GDM1 (cell line): ENCODE results near the gene PON2.
"Not testable (repeated sequence)": the region's sequence is repeated elsewhere in the genome, so short reads cannot be mapped to it uniquely, and the experiment has no call there.

ENCODE experiments used
- DNase-seq: peaks from one replicate; lab custom pipeline; 2025; lab: John Stamatoyannopoulos, UW

PON2 gene

DNA sequence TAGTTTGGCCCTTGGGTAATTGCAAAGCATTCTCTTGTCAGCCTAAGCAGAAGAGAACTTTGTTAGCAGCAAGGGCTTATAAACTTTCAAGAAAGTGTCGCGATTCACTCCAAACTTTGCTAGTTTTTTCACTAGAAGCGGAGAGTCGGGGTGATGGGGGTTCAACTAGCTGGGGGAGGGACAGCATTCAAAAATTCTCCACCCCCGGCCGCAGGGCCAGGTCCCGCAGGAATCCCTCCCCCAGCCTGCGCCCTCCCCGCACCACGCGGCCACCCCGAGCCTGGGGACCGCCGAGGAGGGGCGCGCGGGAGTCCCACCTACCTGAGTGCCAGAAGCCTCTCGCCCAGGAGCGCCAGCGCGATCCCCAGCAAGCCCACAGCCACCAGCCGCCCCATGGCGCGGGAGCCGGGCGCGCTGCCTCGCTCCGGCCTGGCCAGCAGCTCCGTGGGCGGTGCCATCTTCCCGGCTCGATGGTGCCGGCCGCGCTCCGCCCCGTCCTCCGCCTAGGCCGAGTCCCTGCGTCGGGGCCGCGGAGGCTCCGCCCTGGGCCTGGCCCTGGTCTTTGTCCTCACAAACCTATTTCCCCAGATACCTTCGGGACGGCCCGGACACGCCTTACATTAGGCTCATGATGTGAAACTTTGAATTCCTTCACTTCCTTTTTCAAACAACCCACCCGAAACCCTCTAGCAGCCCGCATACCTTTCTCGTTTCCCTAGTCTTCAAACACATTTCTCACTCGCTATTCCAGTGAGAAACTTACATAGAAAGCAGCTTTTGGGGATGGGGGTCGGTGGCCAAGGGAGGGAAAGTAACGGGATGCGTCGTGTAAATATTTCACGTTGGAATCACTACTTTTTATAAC is at the start of gene PON2:
Gene PON2, minus strand, starts transcription at position 472 of the 865 bp plus-strand sequence. Its CDS starts 77 bp downstream, at position 395.
- DNase-seq = peak; percentile 61

DNA sequence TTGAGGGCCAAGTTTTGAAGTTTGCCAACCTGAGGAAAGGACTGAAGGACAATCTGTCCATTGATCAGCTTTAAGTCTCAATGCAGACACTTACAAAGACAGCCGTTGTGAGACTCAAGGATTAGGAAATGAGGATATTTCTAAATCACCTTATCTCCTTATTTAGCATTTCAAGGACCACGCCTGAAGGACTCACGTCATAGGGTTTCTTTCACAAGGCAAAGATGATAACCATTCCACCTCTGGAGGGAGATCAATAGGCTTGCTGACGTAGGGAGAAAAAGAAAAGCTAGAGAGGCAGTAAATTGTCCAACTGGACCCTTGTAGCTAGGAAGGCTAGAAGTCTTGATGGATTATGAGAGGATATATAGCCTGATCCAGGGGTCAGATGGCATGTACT is 47.6 kb upstream of the PON2 start:
- DNase-seq = no peak

DNA sequence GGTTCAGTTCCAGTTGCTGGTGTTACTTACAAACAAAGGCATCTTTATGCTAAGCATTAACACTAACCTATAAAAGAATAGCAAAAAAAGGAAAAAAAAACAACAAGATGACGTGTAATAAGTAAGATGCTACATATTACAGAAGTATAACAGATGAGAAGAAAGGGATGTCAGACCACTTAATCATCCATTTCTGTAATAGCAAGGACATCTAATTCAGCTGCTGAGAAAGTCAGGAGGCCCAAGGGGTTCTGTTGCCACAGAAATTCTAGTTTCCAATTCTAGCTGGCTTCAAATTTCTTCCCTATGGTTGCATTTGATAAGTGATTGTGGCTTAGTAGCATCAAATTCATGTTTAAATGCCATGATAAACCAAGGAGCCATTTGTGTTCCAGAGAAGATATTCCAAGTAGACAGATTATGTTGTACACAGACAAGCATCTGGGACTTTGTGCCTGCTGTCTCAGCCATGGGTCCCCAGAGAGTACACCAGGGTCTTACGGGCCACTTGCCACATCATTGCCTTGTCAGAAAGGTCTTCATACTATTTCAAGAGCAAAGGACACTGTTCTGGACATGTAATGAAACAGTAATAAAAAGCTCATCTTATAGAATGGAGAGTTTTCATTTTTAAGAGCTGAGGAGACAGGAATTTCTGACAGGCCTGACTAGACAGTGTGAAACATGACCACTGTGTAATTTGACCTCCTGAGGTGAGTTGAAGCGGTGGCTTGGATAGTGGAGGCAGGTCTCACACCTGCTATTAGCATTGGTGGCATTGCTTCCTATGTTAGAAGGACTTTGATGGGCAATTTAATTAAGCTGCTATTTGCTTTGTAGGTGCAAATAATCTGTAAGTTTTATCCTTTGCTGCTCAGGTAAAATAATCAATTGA is 46.7 kb upstream of the PON2 start:
- no peak for DNase-seq

DNA sequence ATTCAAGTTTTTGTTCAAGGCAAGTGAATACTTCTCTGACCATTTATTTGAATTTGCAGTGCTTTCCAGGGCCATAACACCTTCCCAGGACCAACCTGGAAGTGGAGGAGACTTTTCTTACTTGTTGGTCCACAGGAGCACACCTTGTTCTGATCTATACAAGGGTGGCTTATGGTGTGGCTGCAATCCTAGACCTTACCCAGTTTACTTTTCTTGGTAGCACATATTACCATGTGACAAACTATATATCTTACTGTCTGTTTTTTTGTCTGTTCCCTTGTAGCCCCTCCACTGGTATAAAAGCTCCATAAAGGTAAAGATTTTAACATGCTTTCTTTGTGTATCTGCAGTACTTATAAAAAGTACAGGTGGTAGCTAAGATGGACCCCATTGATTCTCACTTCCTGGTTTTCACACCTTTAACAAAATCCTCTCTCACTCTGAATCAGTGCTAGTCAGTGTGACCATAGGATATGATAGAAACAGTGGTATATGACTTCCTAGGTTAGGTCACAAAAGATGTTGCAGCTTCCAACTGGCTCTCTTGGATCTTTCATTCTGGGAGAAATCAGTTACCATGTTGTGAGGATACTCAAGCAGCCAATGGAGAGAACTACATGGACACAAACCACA is 45.3 kb upstream of the PON2 start:
- DNase-seq = no peak

DNA sequence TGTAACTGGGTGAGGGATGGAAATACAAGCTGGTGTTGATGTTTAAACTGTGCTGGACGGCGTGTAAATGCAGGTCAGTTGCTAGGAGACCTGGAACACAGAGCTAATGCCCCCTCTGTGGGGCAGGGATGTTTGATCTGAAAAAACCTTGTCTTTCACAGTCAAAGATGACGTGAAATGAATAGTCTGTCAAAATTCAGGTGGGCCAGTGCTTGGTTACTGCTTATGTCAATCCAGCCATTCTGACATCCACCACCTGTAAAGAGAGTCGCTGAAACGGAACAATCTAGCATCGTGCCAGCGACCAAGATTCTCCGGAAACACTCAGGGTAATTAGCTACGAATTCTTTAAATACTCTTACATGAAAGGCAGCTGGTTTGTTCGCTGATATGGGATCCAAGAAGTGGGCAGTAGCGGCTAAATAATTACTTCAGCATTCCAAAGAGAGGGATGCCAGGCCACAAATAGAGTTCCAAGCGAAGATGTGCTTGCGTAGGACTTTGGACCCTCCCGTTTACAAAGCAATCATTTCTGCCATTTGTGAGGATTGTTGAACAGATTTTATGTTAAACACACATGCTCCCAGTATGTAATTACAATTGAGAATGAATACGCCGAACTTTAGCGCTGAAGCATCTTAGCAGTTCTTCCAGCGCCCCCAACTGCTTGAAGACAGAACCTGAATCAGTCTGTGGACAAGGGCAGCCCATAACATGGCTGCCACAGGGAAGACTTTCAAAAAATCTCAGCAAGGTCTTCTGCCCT is 43.6 kb upstream of the PON2 start:
- no peak for DNase-seq

DNA sequence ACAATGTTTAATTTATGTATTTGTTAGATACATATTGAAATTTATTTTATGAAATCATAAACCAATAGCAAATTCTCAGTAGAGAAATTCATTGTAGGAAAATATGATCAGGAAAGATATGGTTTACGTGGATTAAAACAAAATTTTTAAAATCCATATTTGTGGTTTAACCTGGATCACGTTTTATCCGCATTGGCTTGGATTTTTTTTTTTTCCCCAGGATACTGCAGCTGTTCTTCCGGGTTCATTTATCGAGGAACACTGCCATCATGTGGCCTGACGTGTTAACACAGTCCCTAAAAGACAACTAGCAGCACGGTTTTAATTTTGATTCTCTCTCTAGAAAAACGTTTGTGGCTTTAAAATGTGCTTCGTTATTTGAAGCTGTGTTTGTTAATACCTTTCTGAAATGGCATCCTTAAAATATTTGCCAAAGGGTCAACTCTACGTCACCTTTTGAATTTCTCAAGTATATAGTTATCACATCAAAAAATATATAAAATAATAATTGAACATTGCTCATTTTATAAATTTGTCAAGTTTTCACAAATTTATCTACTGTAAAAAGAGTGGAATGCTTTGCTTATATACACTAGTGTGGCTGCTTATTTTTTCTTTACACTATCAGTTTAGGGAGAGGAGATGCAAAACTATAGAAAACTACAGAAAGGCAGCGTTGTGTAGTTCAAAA is 42.2 kb upstream of the PON2 start:
- peak; percentile 3 for DNase-seq

DNA sequence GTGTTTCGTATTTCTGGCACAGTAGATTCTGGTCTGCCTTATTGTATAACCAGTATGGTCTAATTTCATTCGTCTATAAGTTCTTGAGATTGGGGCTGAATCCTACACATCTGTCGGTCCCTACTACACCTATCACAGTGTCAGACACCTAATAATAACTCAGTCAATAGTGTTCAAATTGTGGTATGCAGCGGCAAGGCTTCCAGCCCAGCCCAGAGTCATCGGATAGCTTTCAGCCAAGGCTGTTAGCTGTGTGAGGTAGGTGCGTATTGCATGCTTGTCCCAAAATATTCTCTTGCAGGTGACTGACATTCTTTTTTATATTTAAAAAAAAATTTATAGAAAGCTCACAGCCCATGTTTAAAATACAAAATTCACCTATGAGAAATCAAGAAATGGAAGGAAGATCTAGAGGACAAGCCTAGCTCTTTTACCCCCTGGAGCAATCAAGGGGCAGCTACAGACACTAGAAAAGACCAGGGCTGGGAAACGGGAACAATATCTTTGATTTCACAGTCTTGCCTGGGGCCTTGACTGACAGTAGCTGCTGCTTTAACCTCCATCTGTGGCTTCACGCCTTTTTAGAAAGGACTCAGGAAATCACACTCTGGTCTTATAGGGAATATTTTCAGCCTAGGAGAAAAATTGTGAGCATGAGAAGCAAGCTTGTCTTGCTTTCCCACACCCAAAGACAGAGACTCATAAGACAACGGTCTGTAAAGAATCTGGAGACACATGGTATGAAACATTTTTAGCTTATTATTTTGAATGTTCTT is 41.4 kb upstream of the PON2 start:
- DNase-seq = no peak

DNA sequence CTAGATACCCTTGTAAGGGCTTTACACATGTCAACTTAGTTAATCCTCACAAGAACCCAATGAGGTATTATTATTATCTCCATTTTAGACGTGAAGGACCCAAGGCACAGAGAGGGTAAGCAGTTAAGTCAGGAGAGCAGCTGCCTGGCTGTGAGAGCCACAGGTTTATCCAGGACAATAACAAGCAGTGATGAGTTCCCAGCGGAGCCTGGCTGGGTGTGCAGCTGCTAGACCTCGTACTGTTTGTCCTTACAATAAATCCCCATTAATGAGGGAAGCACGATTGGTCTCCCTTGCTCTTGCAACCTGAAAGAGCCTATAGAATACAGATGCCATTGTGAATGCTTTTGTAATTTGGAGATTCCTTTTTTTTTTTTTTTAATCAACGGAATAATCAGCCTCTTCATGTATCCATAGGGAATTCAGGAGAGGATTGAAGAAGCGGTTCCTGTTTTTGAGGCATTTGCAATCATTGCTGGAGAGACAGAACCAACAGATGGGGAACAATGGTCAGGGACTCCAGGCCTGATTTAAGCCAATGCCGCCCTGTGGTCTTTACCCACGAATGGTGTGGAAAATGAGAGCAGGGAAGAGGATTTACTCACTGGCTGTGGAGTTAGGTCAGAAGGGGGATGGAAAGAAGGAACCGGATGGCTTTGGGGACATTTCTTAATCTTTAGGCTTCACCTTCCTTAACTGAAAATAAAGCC is 38.6 kb upstream of the PON2 start:
- no peak for DNase-seq

DNA sequence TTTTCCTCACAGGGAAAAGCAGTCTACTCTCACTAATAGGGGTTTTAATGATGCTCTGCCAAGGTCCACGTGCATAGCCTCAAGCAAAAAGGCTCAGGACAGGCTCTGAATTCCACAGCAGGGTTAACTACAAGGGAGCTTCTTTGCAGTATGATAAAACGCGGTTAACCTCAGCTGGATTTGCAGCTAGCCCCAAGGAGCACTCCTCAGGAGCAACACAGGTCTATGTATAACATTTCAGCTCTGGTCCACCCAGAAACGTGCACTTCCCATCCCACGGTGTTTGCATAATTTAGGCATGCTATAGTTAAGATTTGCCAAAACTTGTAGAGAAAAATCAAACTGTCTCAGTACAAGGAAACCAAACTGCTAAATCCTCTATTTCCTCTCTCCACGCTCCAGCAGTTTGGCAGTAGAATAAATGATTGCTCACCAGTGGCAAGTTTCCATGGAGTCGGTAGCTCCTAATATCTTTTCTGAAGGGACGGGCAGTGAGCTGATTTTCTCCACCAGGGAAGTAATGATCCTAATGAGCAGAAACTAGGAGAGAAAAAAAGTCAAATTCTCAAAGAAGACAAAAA is 37.8 kb upstream of the PON2 start:
- no peak for DNase-seq

DNA sequence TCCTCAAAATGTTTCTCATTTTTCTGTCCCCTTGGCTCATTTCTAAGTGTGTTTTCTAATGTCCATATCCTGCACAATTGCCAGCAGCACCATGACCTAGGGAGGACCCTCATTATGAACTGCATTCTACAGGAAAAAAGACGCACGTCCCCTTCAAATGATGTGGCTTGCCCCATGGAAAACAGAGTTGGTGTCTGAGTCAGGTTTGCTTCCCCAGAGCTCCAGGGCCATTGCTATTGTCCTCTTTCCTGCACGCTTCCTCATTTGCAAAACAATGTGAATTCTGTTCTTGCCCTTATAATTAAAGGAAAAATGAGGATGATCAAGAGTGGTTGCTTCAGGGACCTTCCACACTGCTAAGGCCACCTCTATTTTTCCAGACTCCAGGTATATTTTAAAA is 36.2 kb upstream of the PON2 start:
- DNase-seq = no peak

DNA sequence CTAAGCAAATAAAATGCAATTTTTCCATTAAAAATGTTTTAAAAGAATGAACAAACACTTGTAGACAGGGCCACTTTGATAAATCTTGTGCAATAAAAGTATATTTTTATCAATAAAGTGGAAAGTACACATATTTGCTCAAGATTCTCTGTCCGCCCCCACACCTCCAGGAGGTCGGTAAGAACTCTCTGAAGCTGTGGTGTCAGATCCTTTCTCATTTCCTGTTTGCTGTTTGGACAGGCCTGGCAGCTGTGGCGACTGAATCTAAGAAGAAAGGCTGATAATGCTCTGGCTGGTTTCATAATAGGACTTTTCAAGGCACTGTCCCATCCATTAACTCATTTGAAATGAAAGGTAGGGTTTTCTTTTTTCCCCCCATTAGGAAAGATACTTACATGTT is 35.6 kb upstream of the PON2 start:
- DNase-seq = no peak

DNA sequence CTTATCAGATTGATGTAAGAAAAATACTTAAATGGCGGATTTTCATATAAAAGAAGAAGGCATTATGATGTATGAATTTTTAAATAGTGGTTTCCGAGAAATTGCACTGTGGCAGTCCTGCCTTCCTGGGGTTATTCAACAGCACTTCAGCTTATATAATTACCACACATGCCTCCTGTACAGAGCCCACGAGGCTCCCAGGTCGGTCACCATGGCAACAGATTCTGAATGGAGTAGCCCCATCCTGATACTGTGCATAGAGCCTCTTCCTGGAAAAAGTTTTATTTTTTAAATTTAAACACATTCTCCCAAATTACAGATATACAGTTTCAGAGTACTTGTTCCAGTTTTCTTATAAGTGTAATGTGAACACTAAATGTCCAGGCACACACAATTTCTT is 35.0 kb upstream of the PON2 start:
- DNase-seq = no peak

DNA sequence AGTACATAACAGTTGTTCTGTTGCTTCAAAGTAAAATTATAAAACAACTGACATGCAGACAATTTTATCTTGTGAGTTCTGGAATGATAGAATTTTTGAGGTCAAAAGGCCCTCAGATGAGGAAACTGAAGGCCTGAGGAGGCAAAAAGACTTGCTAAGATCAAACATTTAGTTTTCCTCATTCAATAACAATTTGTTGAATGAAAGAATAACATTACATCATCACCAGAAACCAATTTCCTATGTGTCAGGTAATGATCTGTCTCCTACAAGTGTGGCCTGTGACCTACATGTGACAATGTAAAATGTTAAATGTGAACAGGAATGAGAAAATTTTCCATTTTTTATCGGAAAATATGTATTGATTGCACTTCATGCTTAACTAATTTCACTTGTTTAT is 34.4 kb upstream of the PON2 start:
- no peak for DNase-seq

DNA sequence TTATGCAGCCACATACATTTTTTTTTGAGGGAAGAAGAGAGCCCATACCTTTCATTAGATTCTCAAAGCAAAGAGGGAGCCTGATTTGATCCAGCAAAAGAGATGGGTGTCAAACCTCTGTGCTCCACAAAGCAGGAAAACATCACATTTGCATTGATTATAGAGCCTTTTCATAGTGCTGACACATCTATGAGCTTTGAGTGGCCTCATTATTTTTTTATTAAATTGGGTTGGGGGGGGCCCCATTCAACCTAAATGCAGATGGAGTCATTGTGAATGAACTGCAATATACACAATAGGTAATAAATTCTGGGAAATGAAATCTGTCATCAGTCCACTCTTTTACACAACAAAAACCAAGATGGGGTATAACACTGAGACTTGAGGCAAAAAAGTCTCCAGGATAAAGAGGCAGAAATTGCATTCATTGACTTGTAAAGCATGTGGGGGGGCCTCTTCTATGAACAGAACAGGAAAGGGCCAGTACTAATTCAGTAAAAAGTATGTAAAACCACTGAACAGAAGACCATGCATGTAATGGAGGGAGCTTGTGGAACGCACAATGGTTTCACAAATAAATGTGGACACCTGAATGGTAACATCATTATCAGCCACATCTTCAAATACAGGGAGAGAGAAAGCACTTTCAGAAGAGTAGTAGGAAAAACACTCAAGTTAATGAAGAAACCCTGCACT is 33.2 kb upstream of the PON2 start:
- DNase-seq = no peak

DNA sequence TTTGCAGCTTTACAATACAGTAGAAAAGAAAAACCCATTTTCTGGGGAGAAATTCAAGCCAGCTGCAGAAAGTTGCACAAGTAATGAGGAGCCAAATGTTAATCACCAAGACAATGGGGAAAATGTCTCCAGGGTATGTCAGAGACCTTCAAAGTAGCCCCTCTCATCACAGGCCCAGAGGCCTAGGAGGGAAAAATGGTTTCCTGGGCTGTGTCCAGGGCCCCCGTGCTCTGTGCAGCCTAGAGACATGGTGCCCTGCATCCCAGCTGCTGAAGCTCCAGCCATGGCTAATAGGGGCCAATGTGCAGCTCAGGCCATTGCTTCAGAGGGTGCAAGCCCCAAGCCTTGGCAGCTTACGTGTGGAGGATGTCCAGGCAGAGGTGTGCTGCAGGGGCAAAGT is 25.8 kb upstream of the PON2 start:
- not testable (repeated sequence) for DNase-seq

DNA sequence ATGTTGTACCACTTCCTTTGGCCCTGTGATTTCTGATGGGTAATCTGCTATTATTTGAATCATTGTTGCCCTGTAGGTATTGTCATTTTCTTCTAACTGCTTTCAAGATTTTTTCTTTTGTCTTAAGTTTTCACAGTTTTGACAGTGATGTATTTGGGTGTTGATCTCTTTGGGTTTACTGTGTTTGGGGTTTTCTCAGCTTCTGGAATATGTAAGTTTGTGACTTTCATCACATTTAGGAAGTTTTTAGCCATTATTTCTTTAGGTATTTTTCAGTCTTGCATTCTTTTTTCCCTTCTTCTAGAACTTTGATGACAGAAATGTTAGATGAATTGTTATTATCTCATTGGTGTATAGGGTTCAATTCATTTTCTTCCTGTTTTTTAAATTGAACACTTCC is 23.1 kb upstream of the PON2 start:
- DNase-seq = no peak

DNA sequence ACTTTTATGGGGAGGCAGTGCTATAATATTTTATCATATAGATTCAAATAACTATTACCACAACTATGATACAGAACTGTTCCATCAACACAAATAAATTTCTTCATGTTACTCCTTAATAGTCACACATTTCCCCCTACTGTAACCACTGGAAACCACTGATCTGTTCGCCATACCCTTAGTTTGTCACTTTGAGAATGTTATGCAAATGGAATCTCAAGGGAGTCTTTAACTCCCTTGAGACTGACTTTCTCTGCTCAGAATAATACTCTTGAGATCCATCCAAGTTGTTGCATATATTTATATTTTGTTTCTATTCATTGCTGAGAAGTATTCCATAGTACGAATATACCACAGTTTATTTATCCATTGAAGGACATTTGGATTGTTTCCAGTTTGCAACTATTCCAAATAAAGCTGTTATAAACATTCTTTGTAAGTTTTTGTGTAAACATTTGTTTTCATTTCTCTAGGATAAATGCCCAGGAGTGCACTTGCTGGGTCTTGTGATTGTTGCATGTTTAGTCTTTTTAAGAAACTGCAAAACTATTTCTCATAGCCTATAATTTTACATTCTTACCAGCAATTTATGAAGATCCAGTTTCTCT is 19.7 kb upstream of the PON2 start:
- DNase-seq = no peak

DNA sequence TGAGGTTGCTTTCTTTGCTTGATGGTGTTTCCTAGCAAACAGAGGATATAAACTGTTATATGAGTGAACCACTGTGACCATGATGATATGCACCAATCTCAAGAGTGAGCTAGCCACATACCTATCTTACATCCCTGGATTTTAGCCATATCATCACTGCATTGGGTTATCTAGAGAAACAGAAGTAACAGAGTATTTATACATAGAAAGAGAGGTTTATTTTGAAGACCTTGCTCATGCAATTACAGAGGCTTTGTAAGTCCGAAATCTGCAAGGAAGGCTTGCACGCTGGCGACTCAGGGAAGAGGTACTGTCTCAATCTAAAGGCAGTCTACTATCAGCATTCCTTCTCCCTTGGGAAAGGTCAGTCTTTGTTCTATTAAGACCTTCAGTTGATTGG is 11.8 kb upstream of the PON2 start:
- DNase-seq = no peak
